Fibroblast of skin of back (primary cell): ENCODE measurements around the gene ZRANB3.
"Not testable (repeated sequence)": the region's sequence is repeated elsewhere in the genome, so short reads cannot be mapped to it uniquely, and the experiment has no call there.

Source experiments
- DNase-seq: peaks from one replicate; pipeline ENCODE4 v3.0.0-alpha.2; 2013

ZRANB3 gene

DNA sequence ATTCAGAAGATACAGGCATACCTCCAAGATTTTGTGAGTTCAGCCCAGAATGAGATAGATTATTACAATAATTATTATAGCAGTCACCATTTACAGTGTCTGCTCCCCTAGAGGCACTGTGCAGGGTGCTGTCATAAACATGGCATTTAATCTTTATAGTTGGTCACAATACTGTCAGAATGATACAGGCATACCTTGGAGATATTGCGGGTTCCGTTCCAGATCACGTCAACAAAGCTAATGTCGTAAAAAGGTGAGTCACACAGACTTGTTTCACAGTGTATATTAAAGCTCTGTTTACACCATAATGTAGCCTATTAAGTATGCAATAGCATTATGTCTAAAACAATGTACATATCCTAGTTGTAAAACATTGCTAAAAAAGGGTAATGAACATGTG lies 45.6 kb downstream of the ZRANB3 start:
- no peak for DNase-seq

DNA sequence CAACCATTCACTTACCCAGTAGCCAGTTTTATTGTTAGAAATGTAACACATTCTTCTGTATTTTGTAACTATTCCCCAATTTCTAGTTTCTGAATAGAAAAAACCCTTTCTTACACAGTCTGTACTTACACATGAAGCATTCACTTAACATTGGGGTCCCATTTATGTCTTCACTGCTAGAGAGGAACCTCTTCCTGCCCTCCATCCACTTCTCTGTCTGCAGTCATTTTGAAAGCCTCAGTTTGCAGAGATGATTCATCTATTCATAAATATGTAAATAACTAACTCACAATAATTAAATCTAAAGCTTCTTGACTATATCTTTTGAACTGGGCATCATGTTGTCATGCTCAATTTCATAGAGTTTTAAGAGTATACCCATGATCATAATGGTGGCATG lies 55.9 kb downstream of the ZRANB3 start:
- DNase-seq: no peak

- DNase-seq: peak; percentile 29
Measured at GRCh38 chr2:135473567-135473966, 57.5 kb downstream of the ZRANB3 start.

DNA sequence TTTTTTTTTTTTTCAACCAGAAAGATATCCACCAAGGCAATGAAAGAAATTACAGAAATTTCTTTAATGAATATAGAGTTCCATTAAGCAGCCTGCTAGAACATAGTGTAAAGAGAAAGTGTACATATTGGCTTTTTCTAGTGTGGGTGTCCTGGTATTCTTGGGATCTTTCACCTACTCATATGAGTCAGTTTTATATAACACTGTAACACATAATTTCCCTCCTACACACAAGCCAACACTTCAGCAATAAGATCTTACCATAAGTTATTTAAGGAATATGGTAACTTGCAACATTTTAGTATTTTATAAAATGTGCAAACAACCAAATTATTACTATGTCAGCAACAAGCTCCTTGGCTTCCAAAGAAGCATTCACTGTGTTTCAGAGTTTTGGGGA lies 59.9 kb downstream of the ZRANB3 start:
- no peak for DNase-seq

DNA sequence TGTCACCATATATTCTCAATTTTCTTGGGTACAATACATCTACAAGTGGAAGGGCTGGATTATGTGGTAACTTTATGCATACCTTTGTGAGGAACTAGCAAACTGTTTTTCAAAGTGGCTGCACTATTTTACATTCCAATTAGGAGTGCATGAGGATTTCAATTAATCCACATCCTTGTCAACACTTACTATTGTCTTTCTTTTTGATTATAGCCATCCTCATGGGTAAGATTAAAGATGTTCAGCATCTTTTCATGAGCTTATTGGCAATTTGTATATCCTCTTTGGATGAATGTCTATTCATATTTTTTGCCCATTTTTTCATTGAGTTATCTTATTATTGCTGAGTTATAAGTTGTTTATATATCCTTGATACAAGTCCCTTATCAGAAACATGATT lies 73.7 kb downstream of the ZRANB3 start:
- DNase-seq: no peak

GRCh38 chr2:135456835-135457234 lies 74.2 kb downstream of the ZRANB3 start:
- no peak for DNase-seq

GRCh38 chr2:135456431-135456830 lies 74.6 kb downstream of the ZRANB3 start:
- DNase-seq: no peak

GRCh38 chr2:135454608-135455007 lies 76.4 kb downstream of the ZRANB3 start:
- DNase-seq: no peak

DNA sequence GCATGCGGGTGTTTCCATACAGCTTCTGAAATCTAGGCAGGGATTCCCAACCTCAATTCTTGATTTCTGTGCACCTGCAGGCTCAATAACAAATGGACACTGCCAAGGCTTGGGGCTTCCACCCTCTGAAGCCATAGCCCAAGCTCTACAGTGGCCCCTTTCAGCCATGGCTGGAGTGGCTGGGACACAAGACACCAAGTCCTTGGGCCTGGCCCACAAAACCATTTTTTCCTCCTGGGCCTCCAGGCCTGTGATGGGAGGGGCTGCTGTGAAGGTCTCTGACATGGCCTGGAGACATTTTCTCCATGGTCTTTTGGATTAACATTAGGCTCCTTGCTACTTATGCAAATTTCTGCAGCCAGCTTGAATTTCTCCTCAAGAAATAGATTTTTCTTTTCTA lies 78.0 kb downstream of the ZRANB3 start:
- not testable (repeated sequence) for DNase-seq

DNA sequence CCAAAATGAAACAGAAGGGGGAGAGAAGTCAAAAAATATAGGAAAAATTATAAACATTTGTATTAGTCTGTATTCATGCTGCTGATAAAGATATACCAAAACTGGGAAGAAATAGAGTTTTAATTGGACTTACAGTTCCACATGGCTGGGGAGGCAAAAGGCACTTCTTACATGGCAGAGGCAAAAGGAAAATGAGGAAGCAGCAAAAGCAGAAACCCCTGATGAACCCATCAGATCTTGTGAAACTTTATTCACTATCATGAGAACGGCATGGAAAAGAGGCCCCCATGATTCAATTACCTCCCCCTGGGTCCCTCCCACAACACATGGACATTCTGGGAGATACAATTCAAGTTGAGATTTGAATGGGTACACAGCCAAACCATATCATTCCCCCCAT lies 79.1 kb downstream of the ZRANB3 start:
- no peak for DNase-seq

- not testable (repeated sequence) for DNase-seq
Measured at GRCh38 chr2:135443013-135443412, 88.0 kb downstream of the ZRANB3 start.

DNA sequence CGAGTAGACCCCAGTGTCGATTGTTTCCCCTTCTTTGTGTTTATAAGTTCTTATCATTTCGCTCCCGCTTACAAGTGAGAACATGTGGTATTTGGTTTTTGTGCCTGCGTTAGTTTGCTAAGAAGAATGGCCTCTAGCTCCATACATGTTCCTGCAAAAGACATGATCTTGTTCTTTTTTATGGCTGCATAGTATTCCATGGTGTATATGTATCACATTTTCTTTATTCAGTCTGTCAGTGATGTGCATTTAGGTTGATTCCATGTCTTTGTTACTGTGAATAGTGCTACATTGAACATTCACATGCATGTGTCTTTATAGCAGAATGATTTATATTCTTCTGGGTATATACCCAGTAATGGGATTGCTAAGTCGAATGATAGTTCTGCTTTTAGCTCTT lies 95.9 kb downstream of the ZRANB3 start:
- not testable (repeated sequence) for DNase-seq

GRCh38 chr2:135424849-135425248 lies 106.2 kb downstream of the ZRANB3 start:
- no peak for DNase-seq

GRCh38 chr2:135422898-135423297 lies 108.1 kb downstream of the ZRANB3 start:
- DNase-seq: no peak

DNA sequence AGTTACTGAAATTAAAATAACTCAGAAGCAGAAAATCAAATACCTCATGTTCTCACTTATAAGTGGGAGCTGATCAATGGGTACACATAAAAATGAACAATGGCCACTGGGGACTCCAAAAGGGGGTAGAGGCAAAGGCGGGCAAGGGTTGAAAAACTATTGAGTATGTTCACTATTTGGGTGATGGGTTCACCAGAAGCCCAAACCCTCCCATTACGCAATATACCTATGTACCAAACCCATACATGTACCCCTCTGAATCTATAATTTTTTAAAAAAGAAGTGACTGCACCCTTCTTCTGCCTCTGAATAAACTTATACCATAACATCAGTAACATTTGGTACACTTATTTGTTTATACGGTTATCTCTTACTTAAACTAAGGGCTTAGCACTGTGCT lies 119.4 kb downstream of the ZRANB3 start:
- no peak for DNase-seq

- DNase-seq: no peak
Measured at GRCh38 chr2:135409436-135409835, 121.6 kb downstream of the ZRANB3 start.

DNA sequence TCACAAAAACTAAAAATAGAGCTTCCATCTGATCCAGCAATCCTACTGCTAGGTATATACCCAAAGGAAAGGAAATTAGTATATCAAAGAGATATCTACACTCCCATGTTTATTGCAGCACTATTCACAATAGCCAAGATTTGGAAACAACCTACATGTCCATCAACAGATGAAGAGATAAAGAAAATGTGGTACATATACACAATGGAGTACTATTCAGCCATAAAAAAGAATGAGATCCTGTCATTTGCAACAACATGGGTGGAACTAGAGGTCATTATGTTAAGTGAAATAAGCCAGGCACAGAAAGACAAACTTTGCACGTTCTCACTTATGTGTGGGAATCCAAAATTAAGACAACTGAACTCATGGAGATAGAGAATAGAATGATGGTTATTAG lies 134.8 kb downstream of the ZRANB3 start:
- DNase-seq: not testable (repeated sequence)

DNA sequence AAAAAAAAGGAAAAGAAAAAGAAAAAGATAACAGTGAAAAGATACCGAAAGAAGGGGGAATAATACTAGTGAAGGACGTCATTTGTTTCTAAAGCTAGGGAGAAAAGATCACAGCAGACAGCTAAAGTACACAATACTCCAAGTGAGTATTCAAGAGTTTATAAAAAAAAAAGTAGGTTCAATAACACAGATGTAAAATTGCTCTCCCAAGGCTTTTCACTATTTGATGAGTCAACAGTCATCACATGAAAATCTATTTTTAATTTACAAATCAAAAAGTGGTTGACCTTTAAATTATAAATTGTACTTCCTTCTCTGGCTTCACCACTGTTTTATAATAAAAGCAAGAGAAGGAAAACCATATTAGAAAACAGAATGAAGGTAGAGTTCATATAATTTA lies 144.0 kb downstream of the ZRANB3 start:
- no peak for DNase-seq

- no peak for DNase-seq
Measured at GRCh38 chr2:135378591-135378990, 152.4 kb downstream of the ZRANB3 start.

DNA sequence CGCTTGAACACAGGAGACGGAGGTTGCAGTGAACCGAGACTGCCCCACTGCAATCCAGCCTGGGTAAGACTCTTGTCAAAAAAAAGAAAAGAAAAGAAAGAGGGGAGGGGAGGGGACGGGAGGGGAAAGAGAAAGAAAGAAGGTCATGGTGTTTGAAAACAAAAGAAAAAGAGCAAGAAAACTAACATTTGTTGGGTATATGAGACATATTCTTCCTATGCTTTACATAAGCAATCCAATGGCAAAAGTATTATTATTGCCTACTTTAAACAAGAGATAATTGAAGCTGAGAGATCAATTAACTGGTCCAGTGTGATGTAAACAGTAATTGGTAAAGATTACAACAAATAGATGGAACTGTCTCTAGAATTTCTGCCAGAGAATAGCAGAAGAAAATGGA lies 157.3 kb downstream of the ZRANB3 start:
- no peak for DNase-seq

DNA sequence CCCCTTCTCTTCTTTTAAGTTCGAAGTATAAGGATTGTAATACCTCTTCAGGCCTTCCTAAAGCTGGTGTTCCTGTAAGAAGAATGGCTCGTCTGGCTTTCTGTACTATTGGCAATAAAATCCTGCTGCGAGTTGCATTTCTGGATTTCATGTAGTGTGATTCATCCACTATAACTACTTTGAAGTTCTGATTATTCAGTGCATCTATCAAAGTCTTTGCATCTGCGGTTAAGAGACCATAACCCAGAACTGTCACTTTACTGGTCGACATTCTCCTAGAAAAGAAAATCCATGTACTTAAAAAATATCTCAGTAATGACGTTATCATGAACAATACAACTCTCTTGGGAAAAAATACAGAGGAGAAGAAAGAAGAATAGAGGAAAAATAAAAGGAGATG lies 181.1 kb downstream of the ZRANB3 start:
- no peak for DNase-seq

GRCh38 chr2:135348096-135348704 lies 182.8 kb downstream of the ZRANB3 start:
- not testable (repeated sequence) for DNase-seq

GRCh38 chr2:135337071-135337470 lies 193.9 kb downstream of the ZRANB3 start:
- DNase-seq: no peak

GRCh38 chr2:135335256-135335655 lies 195.8 kb downstream of the ZRANB3 start:
- DNase-seq: no peak

GRCh38 chr2:135327146-135327545 lies 203.9 kb downstream of the ZRANB3 start:
- DNase-seq: no peak
